Esophagus muscularis mucosa (tissue), 3 donors: ENCODE data around the gene CAMTA1.

Experiments used
- POLR2A ChIP-seq: fragments of 450-650 bp; IDR thresholded peaks from one replicate; pipeline ENCODE4 v1.6.1; 2017; ENCODE audit warnings: antibody characterized with exemption, moderate library complexity, mild to moderate bottlenecking, low read depth
- POLR2AphosphoS5 ChIP-seq, 2 donors: sonication (generic); formaldehyde crosslinking; IDR thresholded peaks; one replicate each; pipeline ENCODE4 v1.6.1; 2017; ENCODE audit warnings: antibody characterized with exemption in 2 of 2
- TF ChIP-seq, protein P1 (sequence below), 3 experiments: fragments of 200-600 bp in 2 of 3; fragments of 450-650 bp in 1 of 3; sonication (generic) in 2 of 3; IDR thresholded peaks; one replicate each; pipeline ENCODE4 v1.5.1; 2017 to 2019; ENCODE audit warnings: antibody characterized with exemption in 3 of 3, mild to moderate bottlenecking in 2 of 3, moderate library complexity in 1 of 3

DNA sequence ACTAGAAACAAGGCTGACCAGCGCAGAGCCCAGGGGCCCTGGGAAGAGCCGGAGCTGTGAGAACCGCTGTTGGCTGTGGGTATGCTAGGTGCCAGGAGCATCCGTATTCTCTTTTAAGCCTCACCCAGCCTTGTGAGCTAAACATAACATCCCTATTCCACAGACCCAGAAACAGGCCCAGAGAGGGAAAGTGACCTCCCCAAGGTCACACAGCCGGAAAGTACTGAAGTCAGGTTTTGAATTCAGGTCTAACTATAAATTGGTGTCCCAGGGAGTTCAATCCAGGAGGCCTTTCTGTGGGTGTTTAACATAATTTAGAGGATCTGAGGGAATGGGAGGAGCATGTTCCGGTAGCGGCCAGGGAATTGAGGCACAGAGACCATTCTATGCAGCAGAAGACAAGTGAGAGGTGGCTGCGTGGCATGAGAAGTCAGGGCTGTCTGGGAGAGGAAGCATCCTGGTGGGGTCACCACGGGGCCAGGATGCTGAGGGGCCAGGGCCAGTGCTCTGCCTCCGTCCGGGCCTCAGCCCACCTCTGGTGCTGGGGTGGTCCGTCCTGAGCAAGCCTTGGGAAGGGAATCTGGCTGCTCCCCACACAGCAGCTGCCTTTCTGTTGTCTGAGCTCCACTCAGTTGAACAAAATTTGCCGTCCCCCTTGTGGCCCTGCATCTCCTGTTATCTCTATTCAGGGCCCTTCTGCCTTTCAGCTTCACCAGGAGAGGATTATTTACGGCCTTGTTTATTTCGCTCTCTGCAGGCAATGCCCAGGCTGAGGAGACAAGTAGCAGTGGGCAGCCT is 647.0 kb downstream of the CAMTA1 start:
- TF ChIP-seq, protein P1, sequence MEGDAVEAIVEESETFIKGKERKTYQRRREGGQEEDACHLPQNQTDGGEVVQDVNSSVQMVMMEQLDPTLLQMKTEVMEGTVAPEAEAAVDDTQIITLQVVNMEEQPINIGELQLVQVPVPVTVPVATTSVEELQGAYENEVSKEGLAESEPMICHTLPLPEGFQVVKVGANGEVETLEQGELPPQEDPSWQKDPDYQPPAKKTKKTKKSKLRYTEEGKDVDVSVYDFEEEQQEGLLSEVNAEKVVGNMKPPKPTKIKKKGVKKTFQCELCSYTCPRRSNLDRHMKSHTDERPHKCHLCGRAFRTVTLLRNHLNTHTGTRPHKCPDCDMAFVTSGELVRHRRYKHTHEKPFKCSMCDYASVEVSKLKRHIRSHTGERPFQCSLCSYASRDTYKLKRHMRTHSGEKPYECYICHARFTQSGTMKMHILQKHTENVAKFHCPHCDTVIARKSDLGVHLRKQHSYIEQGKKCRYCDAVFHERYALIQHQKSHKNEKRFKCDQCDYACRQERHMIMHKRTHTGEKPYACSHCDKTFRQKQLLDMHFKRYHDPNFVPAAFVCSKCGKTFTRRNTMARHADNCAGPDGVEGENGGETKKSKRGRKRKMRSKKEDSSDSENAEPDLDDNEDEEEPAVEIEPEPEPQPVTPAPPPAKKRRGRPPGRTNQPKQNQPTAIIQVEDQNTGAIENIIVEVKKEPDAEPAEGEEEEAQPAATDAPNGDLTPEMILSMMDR (IDR thresholded peaks at IDR 0.05), result no peak
- no peak for TF ChIP-seq POLR2AphosphoS5 (IDR thresholded peaks at IDR 0.05)
- no peak for TF ChIP-seq POLR2A
